GM19193 (cell line): ENCODE results near the gene PPP1R7.

Source experiments
- POLR2A ChIP-seq: IDR thresholded peaks from 4 replicates; pipeline ENCODE4 v1.6.1; 2011; ENCODE audit not compliant: insufficient read depth, insufficient read length; ENCODE audit errors: extremely low read depth

Gene PPP1R7

DNA sequence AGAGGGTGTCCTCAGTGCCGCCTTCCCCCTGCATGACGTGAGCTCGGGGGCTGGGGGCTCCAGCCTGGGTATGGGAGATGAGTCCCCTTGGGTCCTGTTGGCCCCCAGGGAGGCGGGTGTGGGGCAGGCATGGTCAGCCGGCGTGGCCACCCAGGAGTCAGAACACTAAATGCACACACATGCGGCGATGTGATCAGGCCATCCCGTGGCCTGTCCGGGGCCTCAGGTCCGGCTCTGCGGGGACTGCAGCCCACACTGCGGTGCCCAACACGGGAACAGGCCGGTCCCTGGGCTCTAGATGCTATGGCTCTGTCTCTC lies 52.0 kb downstream of the PPP1R7 start:
- TF ChIP-seq POLR2A: no peak

DNA sequence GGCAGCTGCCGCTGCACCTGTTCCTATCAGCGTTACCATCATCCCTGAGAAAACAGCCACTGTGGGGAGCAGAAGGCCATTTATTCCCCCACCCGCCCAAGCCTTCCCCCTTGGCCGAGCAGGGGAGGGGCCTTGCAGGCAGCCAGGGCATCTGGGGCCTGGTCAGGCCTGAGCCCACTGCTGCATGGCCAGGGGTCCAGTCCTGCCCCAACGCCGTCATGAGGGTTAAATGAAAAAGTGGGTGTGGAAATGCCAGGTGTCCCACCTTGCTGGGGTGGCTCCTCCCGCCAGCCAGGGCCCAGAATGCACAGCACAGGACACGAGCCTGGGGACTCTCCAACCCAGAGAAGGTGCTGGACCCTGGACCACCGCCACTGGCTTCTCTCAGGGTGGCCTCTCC lies 52.4 kb downstream of the PPP1R7 start:
- TF ChIP-seq POLR2A: no peak

DNA sequence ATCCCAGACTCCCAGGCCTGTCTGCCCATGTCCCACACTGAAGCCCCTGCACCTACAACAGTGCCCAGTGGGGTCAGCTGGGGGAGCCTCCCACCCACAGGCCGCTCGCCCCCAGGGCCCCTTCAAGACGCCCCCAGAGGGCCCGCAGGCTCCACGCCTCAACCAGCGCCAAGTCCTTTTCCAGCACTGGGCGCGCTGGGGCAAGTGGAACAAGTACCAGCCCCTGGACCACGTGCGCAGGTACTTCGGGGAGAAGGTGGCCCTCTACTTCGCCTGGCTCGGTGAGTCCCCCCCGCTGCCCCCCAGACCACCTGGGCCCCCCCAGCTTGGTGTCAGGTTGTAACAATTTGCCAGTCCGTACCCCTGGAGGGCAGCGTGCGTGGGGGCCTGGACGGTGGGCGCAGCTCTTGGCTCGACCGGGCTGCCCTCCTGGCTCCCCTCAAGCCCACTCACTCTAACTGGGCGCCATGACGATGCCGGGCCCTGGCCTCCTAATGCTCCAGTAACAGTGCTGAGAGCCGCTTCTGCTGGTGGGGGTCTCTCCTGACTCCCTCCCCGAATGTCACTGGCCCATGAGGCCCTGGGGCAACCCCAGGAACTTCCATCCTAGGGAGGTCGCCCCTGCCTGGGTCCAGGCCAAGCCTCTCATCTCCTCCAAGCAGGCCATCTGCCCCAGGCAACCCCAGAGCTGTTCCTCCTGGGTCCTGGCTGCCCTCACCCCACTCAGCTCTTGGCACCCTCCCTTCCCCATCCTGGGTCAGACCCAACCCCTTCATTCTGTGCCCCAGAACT lies 53.1 kb downstream of the PPP1R7 start:
- no peak for TF ChIP-seq POLR2A

DNA sequence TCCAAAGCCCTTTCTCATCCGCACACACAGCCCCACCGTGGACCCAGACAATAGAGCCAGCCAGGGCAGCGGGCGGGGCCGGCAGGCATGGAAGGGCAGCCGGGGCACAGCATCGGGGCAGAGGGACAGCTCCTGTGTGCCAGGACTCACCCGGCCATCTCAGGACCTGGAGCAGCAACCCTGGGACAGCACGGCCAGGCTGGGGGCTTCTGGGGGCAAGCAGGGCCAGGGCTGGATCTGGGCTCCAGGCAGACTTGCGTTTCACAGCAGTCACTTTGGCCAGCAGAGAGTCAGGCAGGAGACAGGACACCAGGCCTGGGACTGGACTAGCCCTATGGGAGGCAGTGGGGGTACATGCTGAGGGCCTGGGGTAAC lies 53.7 kb downstream of the PPP1R7 start:
- TF ChIP-seq POLR2A: no peak

DNA sequence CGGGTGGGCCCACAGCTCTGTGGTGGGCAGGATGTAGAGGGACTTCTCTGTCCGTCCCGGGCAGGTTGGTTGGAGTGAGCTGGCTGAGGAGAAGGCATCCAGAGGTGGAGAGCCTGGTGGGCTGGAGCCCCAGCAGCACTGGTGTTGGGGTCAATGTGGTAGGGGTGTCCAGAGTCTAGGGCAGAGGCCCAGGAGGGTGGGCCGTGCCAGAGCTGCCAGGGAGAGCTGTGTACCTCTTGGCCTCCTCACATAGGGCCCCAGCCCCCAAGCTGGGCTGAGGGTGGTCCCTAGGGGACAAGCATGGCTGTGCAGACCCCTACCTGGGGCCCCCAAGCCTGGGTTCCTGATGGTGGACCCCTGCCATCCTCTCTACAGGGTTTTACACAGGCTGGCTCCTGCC lies 54.2 kb downstream of the PPP1R7 start:
- no peak for TF ChIP-seq POLR2A

DNA sequence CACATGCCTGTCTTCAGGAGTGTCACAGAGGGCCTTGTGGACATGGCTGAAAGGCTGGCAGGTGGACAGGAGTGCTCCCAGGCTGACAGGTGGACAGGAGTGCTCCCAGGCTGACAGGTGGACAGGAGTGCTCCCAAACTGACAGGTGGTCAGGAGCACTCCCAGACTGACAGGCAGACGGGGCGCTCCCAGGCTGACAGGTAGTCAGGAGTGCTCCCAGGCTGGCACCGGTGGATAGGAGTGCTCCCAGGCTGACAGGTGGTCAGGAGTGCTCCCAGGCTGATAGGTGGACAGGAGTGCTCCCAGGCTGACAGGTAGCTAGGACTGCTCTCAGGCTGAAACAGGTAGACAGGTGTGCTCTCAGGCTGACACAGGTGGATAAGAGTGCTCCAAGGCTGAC lies 54.8 kb downstream of the PPP1R7 start:
- TF ChIP-seq POLR2A: no peak

DNA sequence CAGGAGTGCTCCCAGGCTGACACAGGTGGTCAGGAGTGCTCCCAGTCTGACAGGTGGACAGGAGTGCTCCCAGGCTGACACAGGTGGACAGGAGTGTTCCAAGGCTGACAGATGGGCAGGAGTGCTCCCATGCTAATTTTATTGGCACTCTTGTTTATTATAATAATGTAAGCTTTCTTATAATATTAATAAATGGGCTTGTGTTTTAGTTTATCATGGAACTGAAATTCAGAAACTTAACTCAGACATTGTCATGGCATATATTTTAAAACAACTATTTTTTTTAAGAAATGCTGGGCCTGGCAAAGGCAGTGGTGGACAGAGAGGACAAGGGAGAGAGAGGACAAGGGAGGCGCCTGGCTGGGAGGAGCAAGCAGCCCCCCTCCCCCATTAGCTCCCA lies 56.9 kb downstream of the PPP1R7 start:
- no peak for TF ChIP-seq POLR2A

DNA sequence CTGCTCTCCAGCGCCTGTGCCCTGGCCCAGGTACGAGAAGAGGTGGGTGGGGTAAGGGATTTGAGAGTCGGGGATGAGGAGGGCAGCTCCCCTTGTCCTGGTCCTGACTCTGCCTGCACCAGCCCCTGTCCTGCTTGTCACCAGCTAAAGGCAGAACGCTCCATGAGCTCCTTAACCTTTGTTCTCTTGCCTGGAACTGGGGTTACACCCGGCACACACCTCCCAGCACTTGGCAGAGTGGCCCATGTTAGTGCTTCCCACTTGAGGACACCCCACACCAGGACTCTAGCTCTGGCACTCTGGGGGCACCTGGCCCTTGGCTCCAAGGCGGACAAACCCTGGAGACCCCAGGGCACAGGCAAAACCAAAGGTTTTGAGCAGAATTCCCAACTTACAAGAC lies 57.4 kb downstream of the PPP1R7 start:
- TF ChIP-seq POLR2A: no peak

DNA sequence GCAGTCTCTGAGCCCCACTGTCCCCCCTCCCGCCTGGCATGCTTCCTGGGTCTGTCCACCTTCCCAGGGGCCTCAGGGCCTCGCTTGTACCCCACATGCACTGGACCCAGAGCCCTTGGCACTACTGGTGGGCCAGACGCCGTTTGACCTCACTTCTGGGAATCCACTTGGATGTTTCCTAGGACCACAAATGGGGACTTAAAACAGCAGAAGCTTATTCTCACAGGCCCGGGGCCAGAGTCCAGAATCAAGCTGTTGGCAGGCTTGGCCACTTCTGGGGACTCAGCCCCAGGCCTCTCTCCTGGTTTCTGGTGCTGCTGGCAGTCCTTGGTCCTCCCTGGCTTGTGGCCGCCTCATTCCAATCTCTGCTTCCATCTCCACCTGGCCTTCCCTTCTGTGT lies 57.8 kb downstream of the PPP1R7 start:
- no peak for TF ChIP-seq POLR2A

DNA sequence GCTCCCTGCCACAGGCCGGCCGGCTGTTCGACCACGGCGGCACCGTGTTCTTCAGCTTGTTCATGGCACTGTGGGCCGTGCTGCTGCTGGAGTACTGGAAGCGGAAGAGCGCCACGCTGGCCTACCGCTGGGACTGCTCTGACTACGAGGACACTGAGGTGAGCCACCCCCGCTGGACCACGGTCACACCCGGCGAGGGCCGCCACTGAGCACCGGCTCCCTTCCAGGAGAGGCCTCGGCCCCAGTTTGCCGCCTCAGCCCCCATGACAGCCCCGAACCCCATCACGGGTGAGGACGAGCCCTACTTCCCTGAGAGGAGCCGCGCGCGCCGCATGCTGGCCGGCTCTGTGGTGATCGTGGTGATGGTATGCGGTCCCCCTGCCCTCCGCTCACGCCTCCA lies 59.0 kb downstream of the PPP1R7 start:
- TF ChIP-seq POLR2A: no peak

DNA sequence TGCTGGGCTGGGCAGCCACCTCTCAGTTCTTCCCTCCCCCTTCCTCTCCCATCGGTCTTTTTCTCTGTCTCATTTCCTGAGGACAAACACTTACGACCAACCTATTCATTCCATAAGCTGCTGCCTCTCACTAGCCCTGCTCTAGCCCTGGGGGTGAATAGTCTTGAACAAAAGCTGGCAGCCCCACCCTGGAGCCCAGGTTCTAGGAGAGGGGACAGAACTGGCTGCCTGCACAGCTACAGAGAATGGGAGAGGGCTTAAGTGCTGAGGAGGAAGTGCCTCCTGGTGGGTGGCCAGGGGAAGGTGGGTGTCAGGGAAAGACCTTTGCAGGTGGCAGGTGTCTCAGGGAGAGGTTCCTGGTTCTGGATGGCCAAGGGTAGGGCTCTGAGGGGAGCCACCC lies 61.0 kb downstream of the PPP1R7 start:
- no peak for TF ChIP-seq POLR2A

DNA sequence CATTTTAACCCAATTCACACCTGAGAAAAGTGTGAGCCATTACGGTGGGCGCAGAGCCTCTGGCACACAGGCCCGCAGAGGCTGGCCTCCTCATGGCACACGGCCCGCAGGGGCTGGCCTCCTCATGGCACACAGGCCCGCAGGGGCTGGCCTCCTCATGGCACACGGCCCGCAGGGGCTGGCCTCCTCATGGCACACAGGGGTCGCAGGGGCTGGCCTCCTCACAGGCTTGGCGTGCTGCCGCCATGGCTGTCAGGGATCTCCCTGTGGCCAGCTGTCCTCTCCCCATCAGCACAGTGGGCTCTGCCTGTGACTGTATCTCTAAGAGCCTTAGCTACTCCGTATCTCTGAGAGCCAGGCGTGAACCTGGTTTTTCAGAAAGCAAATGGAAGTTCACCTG lies 62.8 kb downstream of the PPP1R7 start:
- no peak for TF ChIP-seq POLR2A

DNA sequence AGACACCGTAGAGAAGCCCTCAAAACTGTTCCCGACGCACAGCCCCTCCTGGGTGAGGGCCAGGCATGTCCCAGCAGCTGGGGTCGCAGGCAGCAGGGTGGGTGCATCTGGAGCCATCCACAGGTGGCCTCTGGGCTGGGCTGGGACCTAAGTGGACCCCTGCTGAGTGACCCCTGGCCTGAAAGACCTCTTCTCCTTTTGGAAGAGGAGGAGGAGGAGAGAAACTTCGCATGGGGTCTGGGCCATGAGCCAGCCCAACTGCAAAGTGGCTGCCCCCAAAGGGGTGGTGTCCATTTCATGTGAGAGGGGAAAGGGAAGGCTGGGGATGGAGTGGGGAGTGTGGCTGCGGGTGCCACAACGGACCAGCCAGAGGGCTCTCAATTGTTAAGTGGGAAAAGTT lies 63.3 kb downstream of the PPP1R7 start:
- no peak for TF ChIP-seq POLR2A

DNA sequence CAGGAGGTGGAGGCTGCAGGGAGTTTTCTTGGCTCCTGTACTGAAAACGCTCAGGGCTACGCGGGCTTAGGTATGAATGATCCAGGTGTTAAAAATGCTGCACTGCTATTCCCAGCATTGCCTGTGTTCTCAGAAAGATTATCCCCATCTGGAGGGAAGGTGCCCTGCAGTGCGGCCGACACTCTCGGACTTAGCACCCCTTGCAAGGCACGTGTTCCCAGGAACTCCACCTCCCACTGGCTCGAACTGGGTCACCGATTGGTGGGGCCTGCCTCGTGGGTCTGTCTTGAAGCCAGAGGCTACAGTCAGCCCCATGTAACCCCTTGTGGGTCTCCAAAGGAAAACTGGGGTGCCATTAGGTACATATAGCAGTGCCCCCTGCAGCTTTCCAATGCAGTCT lies 63.9 kb downstream of the PPP1R7 start:
- TF ChIP-seq POLR2A: no peak

DNA sequence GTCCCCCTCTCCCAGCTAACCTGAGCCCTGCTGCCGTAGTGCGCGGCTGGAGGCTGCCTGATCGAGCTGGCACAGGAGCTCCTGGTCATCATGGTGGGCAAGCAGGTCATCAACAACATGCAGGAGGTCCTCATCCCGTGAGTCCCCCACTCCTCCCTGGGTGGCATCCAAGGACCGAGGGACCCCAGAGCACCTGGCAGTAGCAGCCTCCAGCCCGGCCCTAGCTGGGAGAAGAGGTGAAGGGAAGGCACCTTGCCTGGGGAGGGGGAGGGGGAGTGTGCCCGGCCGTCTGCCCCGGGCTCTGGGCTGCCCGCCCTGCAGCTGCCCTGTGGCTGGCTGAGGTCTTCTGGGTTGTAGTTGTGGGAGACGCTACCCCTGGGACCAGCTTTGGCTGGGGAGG lies 64.5 kb downstream of the PPP1R7 start:
- no peak for TF ChIP-seq POLR2A

DNA sequence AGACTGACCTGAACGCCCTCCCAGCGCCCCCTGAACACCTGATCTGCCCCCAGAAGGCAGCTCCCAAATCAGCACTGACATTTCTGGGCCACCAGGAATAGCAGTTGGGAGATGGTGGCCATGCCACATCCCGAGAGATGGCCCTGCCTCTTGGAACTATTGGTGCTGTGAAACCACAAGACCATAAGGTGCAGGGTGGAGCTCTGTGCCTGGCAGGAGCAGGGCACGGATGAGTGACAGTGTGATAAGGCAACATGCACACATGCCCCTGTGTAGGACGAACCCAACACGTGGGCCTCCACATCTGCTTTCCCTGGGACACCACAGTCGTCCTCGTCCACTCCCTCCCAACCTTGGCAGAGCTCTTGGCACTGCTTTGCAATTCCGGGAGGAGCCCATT lies 65.2 kb downstream of the PPP1R7 start:
- TF ChIP-seq POLR2A: no peak

DNA sequence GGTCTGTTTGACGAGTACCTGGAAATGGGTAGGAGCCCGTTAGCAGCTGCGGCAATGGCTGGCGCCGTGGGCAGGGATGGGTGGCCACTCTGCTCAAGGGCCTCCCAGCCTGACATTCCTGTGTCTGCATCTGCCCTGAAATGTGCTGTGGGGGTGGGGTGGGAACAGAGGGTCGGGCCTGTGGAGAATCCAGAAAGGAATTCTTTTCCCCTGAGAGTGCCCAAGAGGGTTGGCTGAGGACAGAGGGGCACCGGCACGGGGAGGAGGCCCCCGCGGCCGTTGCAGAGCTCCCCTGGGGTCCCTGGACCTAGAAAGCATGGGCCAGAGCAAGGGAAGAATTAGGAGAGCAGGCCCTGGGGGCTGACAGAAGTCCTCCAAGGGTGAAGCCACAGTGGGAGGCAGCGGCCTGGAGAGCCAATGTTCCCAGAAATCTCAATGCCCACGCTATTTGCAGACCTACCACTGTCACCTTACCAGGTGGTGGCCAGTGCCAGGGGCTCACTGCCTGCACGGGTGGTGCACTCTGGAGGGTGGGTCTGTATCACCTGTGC lies 66.0 kb downstream of the PPP1R7 start:
- TF ChIP-seq POLR2A: no peak
